GM23338 (cell line): Measurements from ENCODE around the gene PKD2.

Source experiments
- CREB1 ChIP-seq: fragments of 250-450 bp; sonication (Bioruptor Pico); IDR thresholded peaks from 2 replicates; pipeline ENCODE4 v1.5.0; 2020; ENCODE audit warnings: low read depth, mild to moderate bottlenecking, moderate library complexity
- CTCF ChIP-seq, 2 experiments: fragments of 200-600 bp in 1 of 2; sonication (generic) in 1 of 2; conservative IDR thresholded peaks; 2 replicates each; pipeline versions ENCODE4 v1.5.1 to v1.6.1; 2016 to 2017; ENCODE audit warnings: antibody characterized with exemption in 2 of 2, low read depth in 2 of 2, mild to moderate bottlenecking in 2 of 2, moderate library complexity in 1 of 2
- EZH2 ChIP-seq: fragments of 200-600 bp; sonication (generic); IDR thresholded peaks from one replicate; pipeline ENCODE4 v1.8.0; 2017; ENCODE audit warnings: antibody characterized with exemption, mild to moderate bottlenecking, low read depth; ENCODE audit not compliant: unreplicated experiment
- EZH2phosphoT487 ChIP-seq: fragments of 200-600 bp; sonication (generic); IDR thresholded peaks from one replicate; pipeline ENCODE4 v1.8.1; 2018; ENCODE audit warnings: antibody characterized with exemption; ENCODE audit not compliant: unreplicated experiment
- JUNB ChIP-seq: IDR thresholded peaks from one replicate; pipeline ENCODE4 v1.6.1; 2016; ENCODE audit warnings: antibody characterized with exemption; ENCODE audit not compliant: unreplicated experiment
- NANOG ChIP-seq: IDR thresholded peaks from 2 replicates; pipeline ENCODE4 v1.6.1; 2016; ENCODE audit warnings: antibody characterized with exemption, borderline replicate concordance
- POLR2AphosphoS5 ChIP-seq: IDR thresholded peaks from 2 replicates; pipeline ENCODE4 v1.6.1; 2016; ENCODE audit warnings: antibody characterized with exemption, low read depth
- STAT1 ChIP-seq: IDR thresholded peaks from one replicate; pipeline ENCODE4 v1.6.1; 2016; ENCODE audit warnings: antibody characterized with exemption; ENCODE audit not compliant: unreplicated experiment
- ZNF114 ChIP-seq: fragments of 250-450 bp; sonication (Bioruptor Pico); IDR thresholded peaks from 2 replicates; pipeline ENCODE4 v1.5.0; 2020; ENCODE audit warnings: mild to moderate bottlenecking, moderate library complexity
- ZNF331 ChIP-seq: fragments of 250-450 bp; sonication (Bioruptor Pico); IDR thresholded peaks from 2 replicates; pipeline ENCODE4 v1.5.0; 2020; ENCODE audit warnings: low read depth, mild to moderate bottlenecking, moderate library complexity
- ZNF462 ChIP-seq: fragments of 250-450 bp; sonication (Bioruptor Pico); IDR thresholded peaks from 2 replicates; pipeline ENCODE4 v1.5.0; 2020; ENCODE audit warnings: mild to moderate bottlenecking, moderate library complexity
- TF ChIP-seq, protein P1 (sequence below): IDR thresholded peaks from one replicate; pipeline ENCODE4 v1.6.1; 2018; ENCODE audit warnings: antibody characterized with exemption; ENCODE audit not compliant: unreplicated experiment
- TF ChIP-seq, protein P2 (sequence below): IDR thresholded peaks from 2 replicates; pipeline ENCODE4 v1.6.1; 2016; ENCODE audit warnings: antibody characterized with exemption

- TF ChIP-seq EZH2 (no peak), EZH2phosphoT487 (no peak), POLR2AphosphoS5 (no peak), CTCF (conservative IDR thresholded peaks at IDR 0.05; ENCODE audit: low read depth in 2 of 2) (no peak), CREB1 (CRISPR knock-in tag) (no peak), ZNF462 (CRISPR knock-in tag) (no peak), ZNF331 (no peak), JUNB (no peak), STAT1 (no peak), ZNF114 (no peak), NANOG (no peak)
- TF ChIP-seq, protein P1, sequence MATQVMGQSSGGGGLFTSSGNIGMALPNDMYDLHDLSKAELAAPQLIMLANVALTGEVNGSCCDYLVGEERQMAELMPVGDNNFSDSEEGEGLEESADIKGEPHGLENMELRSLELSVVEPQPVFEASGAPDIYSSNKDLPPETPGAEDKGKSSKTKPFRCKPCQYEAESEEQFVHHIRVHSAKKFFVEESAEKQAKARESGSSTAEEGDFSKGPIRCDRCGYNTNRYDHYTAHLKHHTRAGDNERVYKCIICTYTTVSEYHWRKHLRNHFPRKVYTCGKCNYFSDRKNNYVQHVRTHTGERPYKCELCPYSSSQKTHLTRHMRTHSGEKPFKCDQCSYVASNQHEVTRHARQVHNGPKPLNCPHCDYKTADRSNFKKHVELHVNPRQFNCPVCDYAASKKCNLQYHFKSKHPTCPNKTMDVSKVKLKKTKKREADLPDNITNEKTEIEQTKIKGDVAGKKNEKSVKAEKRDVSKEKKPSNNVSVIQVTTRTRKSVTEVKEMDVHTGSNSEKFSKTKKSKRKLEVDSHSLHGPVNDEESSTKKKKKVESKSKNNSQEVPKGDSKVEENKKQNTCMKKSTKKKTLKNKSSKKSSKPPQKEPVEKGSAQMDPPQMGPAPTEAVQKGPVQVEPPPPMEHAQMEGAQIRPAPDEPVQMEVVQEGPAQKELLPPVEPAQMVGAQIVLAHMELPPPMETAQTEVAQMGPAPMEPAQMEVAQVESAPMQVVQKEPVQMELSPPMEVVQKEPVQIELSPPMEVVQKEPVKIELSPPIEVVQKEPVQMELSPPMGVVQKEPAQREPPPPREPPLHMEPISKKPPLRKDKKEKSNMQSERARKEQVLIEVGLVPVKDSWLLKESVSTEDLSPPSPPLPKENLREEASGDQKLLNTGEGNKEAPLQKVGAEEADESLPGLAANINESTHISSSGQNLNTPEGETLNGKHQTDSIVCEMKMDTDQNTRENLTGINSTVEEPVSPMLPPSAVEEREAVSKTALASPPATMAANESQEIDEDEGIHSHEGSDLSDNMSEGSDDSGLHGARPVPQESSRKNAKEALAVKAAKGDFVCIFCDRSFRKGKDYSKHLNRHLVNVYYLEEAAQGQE = no peak
- TF ChIP-seq, protein P2, sequence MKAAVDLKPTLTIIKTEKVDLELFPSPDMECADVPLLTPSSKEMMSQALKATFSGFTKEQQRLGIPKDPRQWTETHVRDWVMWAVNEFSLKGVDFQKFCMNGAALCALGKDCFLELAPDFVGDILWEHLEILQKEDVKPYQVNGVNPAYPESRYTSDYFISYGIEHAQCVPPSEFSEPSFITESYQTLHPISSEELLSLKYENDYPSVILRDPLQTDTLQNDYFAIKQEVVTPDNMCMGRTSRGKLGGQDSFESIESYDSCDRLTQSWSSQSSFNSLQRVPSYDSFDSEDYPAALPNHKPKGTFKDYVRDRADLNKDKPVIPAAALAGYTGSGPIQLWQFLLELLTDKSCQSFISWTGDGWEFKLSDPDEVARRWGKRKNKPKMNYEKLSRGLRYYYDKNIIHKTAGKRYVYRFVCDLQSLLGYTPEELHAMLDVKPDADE = no peak
Observed at GRCh38 chr4:88037936-88038335, 30.5 kb downstream of the PKD2 start.
